Gastroesophageal sphincter (tissue), 4 donors: ENCODE results near the gene CCDC171. TPM values are rescaled to one million over a fixed set of nuclear protein-coding genes. Genes with fewer than 3 reads are reported as not detected.

Experiments
- ATAC-seq: fragments of 150-250 bp; one replicate; pipeline ENCODE4 v1.9.1; 2016; ENCODE audit warnings: mild to moderate bottlenecking, moderate library complexity
- H3K27ac ChIP-seq, 4 donors: fragments of 200-600 bp; sonication (generic) in 3 of 4; 1 replicate in 3 of 4; 2 replicates in 1 of 4; pipeline ENCODE4 v1.5.1; 2016 to 2019
- H3K27me3 ChIP-seq: fragments of 200-600 bp; sonication (generic); one replicate; pipeline ENCODE4 v1.5.1; 2019
- H3K36me3 ChIP-seq, 2 donors: fragments of 200-600 bp; sonication (generic); one replicate each; pipeline ENCODE4 v1.5.1; 2019; ENCODE audit warnings: control low read depth in 1 of 2
- H3K4me1 ChIP-seq, 3 donors: fragments of 200-600 bp; sonication (generic); 1 replicate in 2 of 3; 2 replicates in 1 of 3; pipeline ENCODE4 v1.5.1; 2016 to 2019; ENCODE audit warnings: control low read depth in 2 of 3
- H3K4me3 ChIP-seq, 2 donors: fragments of 200-600 bp; sonication (generic); one replicate each; pipeline ENCODE4 v1.5.1; 2019; ENCODE audit warnings: mild to moderate bottlenecking in 1 of 2, moderate library complexity in 1 of 2
- H3K9me3 ChIP-seq, 3 donors: fragments of 200-600 bp; sonication (generic); one replicate each; pipeline ENCODE4 v1.5.1; 2017 to 2019; ENCODE audit warnings: control low read depth in 2 of 3
- CTCF ChIP-seq, 4 experiments: fragments of 200-600 bp in 2 of 4; fragments of 450-650 bp in 2 of 4; sonication (generic) in 1 of 4; IDR thresholded peaks; one replicate each; pipeline ENCODE4 v1.5.1; 2017 to 2019; ENCODE audit warnings: antibody characterized with exemption in 4 of 4, mild to moderate bottlenecking in 2 of 4, moderate library complexity in 2 of 4
- EP300 ChIP-seq: sonication (generic); formaldehyde crosslinking; IDR thresholded peaks from one replicate; pipeline ENCODE4 v1.6.1; 2017; ENCODE audit warnings: antibody characterized with exemption, mild to moderate bottlenecking
- POLR2A ChIP-seq, 2 donors: fragments of 450-650 bp; IDR thresholded peaks; one replicate each; pipeline ENCODE4 v1.6.1; 2017; ENCODE audit warnings: antibody characterized with exemption in 2 of 2, mild to moderate bottlenecking in 2 of 2, moderate library complexity in 1 of 2
- POLR2AphosphoS5 ChIP-seq: sonication (generic); formaldehyde crosslinking; IDR thresholded peaks from one replicate; pipeline ENCODE4 v1.6.1; 2017; ENCODE audit warnings: antibody characterized with exemption
- WGBS, 2 donors: methylation state at CpG; one replicate each; pipeline ENCODE4 v1.1.5; 2018; ENCODE audit warnings: low coverage in 1 of 2; 5-methylcytosine and 5-hydroxymethylcytosine counted together
- small RNA-seq, 4 donors: library from RNA; depleted of rRNA; stranded (forward); fragments of <200 nt; gene quantifications; one replicate each; pipeline ENCODE3, GENCODE V24; 2016
- total RNA-seq, 4 donors: library from RNA; depleted of rRNA; stranded (reverse); fragments of >200 nt; gene quantifications; one replicate each; pipeline ENCODE4 v1.1.0, GENCODE V29; 2016

The CCDC171 gene
- total RNA-seq, 4 donors from 2014 or later = 0.94 to 4.5 (median 2.8) TPM

- Histone ChIP-seq H3K27me3 (no peaks in the 10 kb centered on the region), H3K9me3 (peaks cover 0 to 17% (median 0%) of the 10 kb centered on the region in 3 donors), H3K36me3 (no peaks in the 10 kb centered on the region), H3K4me1 (no peaks in the 10 kb centered on the region), H3K27ac (no peak overlapping the region), H3K4me3 (no peak overlapping the region)
- ATAC-seq = no peak
- WGBS, 2 donors = 67 to 71% methylated on average over 1 of the region's 1 CpG
- no peak for TF ChIP-seq POLR2AphosphoS5
- no peak for TF ChIP-seq POLR2A (IDR thresholded peaks at IDR 0.05)
- no peak for TF ChIP-seq EP300
- TF ChIP-seq CTCF (IDR thresholded peaks at IDR 0.05) = no peak
These were observed 461.0 kb downstream of the CCDC171 start for GRCh38 chr9:16013826-16014225.

GRCh38 chr9:16022228-16022627, 469.4 kb downstream of the CCDC171 start:
- TF ChIP-seq CTCF (IDR thresholded peaks at IDR 0.05) = no peak
- TF ChIP-seq POLR2A (IDR thresholded peaks at IDR 0.05) = no peak
- Histone ChIP-seq H3K4me1 (no peaks in the 10 kb centered on the region), H3K27me3 (no peaks in the 10 kb centered on the region), H3K4me3 (no peak overlapping the region), H3K9me3 (peaks cover 0 to 20% (median 0%) of the 10 kb centered on the region in 3 donors), H3K27ac (no peak overlapping the region), H3K36me3 (no peaks in the 10 kb centered on the region)
- no peak for ATAC-seq
- 71 to 86% methylated on average over 1 to 3 of the region's 3 CpGs for WGBS, 2 donors

- H3K9me3 ChIP-seq = peaks cover 0 to 8% (median 0%) of the 10 kb centered on the region in 3 donors
- ATAC-seq = no peak
- H3K27ac ChIP-seq = no peak overlapping the region
- no peaks in the 10 kb centered on the region for H3K36me3 ChIP-seq
- no peaks in the 10 kb centered on the region for H3K4me1 ChIP-seq
- WGBS, 2 donors = 92% methylated on average over 1 of the region's 1 CpG
- no peak for TF ChIP-seq POLR2AphosphoS5
- TF ChIP-seq POLR2A (IDR thresholded peaks at IDR 0.05) = no peak
- TF ChIP-seq CTCF (IDR thresholded peaks at IDR 0.05) = no peak
- TF ChIP-seq EP300 = no peak
- H3K4me3 ChIP-seq = no peak overlapping the region
- no peaks in the 10 kb centered on the region for H3K27me3 ChIP-seq
These were observed 470.6 kb downstream of the CCDC171 start for GRCh38 chr9:16023446-16023845.

Small RNAs within 50 kb of the gene (small RNA-seq; reads per million reads assigned to genes)
- 0 reads per million in 4 donors for gene AL513423.1
- 0 reads per million in 4 donors for gene HMGN2P16
- gene RN7SL98P = 0 reads per million in 4 donors
- gene RNU6-14P = 0 reads per million in 4 donors
- 0 reads per million in 4 donors for gene RNU6-246P

Other genes starting within 250 kb of the CCDC171 start
- gene TTC39B, start 245.8 kb upstream of the CCDC171 start, total RNA-seq = 10 to 100 TPM in 3 of 4 donors, 1 to 10 TPM in 1; 9.0 to 15.4 (median 11.8) TPM
- 10 to 100 TPM; 32.2 to 51.1 (median 36.4) TPM for gene SNAPC3, start 130.2 kb upstream of the CCDC171 start, total RNA-seq
- 100 to 1,000 TPM in 1 of 4 donors, 10 to 100 TPM in 3; 36.6 to 102 (median 55.9) TPM for gene PSIP1, start 42.1 kb upstream of the CCDC171 start, total RNA-seq